ENCODE results near the gene CHST8.
A peak's percentile ranks its signal among the peaks of the same experiment; 100 is the strongest.

The CHST8 gene

GRCh38 chr19:33731881-33732280 lies 110.1 kb downstream of the CHST8 start:
- no peak for DNase-seq (ENCODE audit: extremely low read depth, low read depth)
- TF ChIP-seq CTCF (IDR thresholded peaks at IDR 0.05; ENCODE audit: low read depth, low read length, missing control alignments) = no peak
- no peak overlapping the region for H3K4me3 ChIP-seq (replicated peaks; ENCODE audit: low read depth, low read length)

GRCh38 chr19:33734913-33735312 lies 113.2 kb downstream of the CHST8 start:
- no peak overlapping the region for H3K4me3 ChIP-seq (replicated peaks; ENCODE audit: low read depth, low read length)
- no peak for DNase-seq (ENCODE audit: extremely low read depth, low read depth)
- no peak for TF ChIP-seq CTCF (IDR thresholded peaks at IDR 0.05; ENCODE audit: low read depth, low read length, missing control alignments)

DNA sequence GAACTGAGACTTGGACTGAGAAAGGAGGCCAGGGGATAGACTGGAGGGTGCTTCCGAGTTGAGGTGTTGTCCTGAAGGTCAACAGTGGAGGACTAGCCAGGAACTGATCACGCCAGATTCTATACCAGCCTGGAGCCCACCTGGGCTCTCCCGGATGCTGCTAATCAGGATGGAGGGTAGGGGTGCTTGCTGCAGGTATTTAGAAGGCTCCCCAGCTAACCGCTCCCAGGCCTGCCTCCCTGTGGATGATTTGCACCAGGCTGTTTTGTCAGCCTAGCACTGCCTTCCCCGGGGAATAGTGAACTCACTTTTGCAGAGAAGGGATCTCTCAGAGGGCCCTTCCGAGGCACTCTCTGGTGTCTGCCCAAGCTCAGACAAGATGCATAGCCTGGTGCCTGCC lies 114.4 kb downstream of the CHST8 start:
- no peak for DNase-seq (ENCODE audit: extremely low read depth, low read depth)

GRCh38 chr19:33736787-33737186 lies 115.0 kb downstream of the CHST8 start:
- H3K4me3 ChIP-seq (replicated peaks; ENCODE audit: low read depth, low read length) = no peak overlapping the region
- no peak for TF ChIP-seq CTCF (IDR thresholded peaks at IDR 0.05; ENCODE audit: low read depth, low read length, missing control alignments)
- no peak for DNase-seq (ENCODE audit: extremely low read depth, low read depth)

More for the DNA sequence above, 114.4 kb downstream of the CHST8 start:
- H3K4me3 ChIP-seq (replicated peaks; ENCODE audit: low read depth, low read length) = no peak overlapping the region
- TF ChIP-seq CTCF (IDR thresholded peaks at IDR 0.05; ENCODE audit: low read depth, low read length, missing control alignments) = no peak

DNA sequence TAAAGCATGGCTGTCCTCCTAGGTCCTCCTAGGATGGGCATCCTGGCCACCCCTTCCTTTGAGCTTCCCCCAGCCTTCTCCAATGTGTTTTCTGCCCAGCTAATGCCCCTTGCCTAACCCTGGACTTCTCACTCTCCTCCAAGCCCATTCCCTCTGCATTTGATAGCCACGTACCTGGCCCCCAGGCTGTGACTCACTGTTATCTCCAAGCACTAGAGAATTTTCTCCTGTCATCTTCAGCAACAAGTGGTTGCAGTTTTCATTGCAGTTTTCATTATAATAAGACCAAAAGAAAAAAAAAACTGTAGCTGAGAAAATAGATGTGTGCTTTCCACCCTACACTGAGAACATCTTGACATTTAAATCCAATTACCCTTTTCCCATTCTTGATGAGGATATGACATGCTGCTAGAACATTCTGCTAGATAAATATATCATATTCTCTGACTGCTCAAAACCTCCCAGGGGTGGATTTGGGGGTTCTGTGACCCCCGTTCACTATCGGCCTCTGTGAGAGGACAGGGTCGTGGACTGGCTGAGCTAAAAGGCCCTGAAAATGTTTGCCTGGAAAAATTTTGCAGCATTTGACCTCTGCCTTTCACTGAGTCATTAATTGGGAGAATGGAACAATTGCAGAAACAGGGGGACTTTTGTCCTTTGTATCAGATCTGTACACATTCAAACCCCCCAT lies 116.1 kb downstream of the CHST8 start:
- H3K4me3 ChIP-seq (replicated peaks; ENCODE audit: low read depth, low read length) = no peak overlapping the region
- DNase-seq (ENCODE audit: extremely low read depth, low read depth) = no peak
- no peak for TF ChIP-seq CTCF (IDR thresholded peaks at IDR 0.05; ENCODE audit: low read depth, low read length, missing control alignments)

GRCh38 chr19:33740811-33741396 lies 119.2 kb downstream of the CHST8 start:
- no peak overlapping the region for H3K4me3 ChIP-seq (replicated peaks; ENCODE audit: low read depth, low read length)
- DNase-seq (ENCODE audit: extremely low read depth, low read depth) = peak; percentile 17
- TF ChIP-seq CTCF (IDR thresholded peaks at IDR 0.05; ENCODE audit: low read depth, low read length, missing control alignments) = no peak

Measured in HFF-Myc (cell line).